ENCODE data around the gene CMTM1.
A peak's percentile ranks its signal among the peaks of the same experiment; 100 is the strongest.

The CMTM1 gene

GRCh38 chr16:66566051-66566901 lies at the start of gene CMTM1:
Gene CMTM1, plus strand, starts transcription at chr16:66566439. Its CDS starts 75 bp downstream, at chr16:66566514.
- DNase-seq (ENCODE audit: low read depth in 2 of 2), result no peak

GRCh38 chr16:66516509-66516807 lies 49.8 kb upstream of the CMTM1 start:
- no peak for DNase-seq (ENCODE audit: low read depth in 2 of 2)

GRCh38 chr16:66516808-66517585 lies 49.2 kb upstream of the CMTM1 start:
- peak; percentile 81 to 82 for DNase-seq (ENCODE audit: low read depth in 2 of 2)

GRCh38 chr16:66517586-66518263 lies 48.5 kb upstream of the CMTM1 start:
- DNase-seq (ENCODE audit: low read depth in 2 of 2), result no peak

GRCh38 chr16:66519482-66520373 lies 46.5 kb upstream of the CMTM1 start:
- no peak for DNase-seq (ENCODE audit: low read depth in 2 of 2)

GRCh38 chr16:66520406-66521170 lies 45.7 kb upstream of the CMTM1 start:
- DNase-seq (ENCODE audit: low read depth in 2 of 2), result no peak

- no peak for DNase-seq (ENCODE audit: low read depth in 2 of 2)
These were observed 45.0 kb upstream of the CMTM1 start for GRCh38 chr16:66521252-66521713.

GRCh38 chr16:66521951-66522771 lies 44.1 kb upstream of the CMTM1 start:
- DNase-seq (ENCODE audit: low read depth in 2 of 2), result no peak

- DNase-seq (ENCODE audit: low read depth in 2 of 2), result no peak
These were observed 43.2 kb upstream of the CMTM1 start for GRCh38 chr16:66522816-66523590.

GRCh38 chr16:66523861-66524354 lies 42.3 kb upstream of the CMTM1 start:
- DNase-seq (ENCODE audit: low read depth in 2 of 2), result no peak

- no peak for DNase-seq (ENCODE audit: low read depth in 2 of 2)
These were observed 41.6 kb upstream of the CMTM1 start for GRCh38 chr16:66524601-66525164.

- no peak for DNase-seq (ENCODE audit: low read depth in 2 of 2)
These were observed 40.7 kb upstream of the CMTM1 start for GRCh38 chr16:66525396-66526180.

- no peak for DNase-seq (ENCODE audit: low read depth in 2 of 2)
These were observed 37.9 kb upstream of the CMTM1 start for GRCh38 chr16:66528294-66528693.

GRCh38 chr16:66529475-66529874 lies 36.8 kb upstream of the CMTM1 start:
- no peak for DNase-seq (ENCODE audit: low read depth in 2 of 2)

GRCh38 chr16:66534376-66534799 lies 31.9 kb upstream of the CMTM1 start:
- no peak for DNase-seq (ENCODE audit: low read depth in 2 of 2)

GRCh38 chr16:66536525-66536924 lies 29.7 kb upstream of the CMTM1 start:
- no peak for DNase-seq (ENCODE audit: low read depth in 2 of 2)

GRCh38 chr16:66537236-66537635 lies 29.0 kb upstream of the CMTM1 start:
- no peak for DNase-seq (ENCODE audit: low read depth in 2 of 2)

GRCh38 chr16:66538910-66539309 lies 27.3 kb upstream of the CMTM1 start:
- no peak for DNase-seq (ENCODE audit: low read depth in 2 of 2)
